T-helper 22 cell (primary cell): ENCODE measurements around the gene PGAP3.

Experiments used
- DNase-seq: peaks from one replicate; pipeline ENCODE4 v3.0.0-alpha.2; 2020; ENCODE audit warnings: low read depth

The PGAP3 gene

DNA sequence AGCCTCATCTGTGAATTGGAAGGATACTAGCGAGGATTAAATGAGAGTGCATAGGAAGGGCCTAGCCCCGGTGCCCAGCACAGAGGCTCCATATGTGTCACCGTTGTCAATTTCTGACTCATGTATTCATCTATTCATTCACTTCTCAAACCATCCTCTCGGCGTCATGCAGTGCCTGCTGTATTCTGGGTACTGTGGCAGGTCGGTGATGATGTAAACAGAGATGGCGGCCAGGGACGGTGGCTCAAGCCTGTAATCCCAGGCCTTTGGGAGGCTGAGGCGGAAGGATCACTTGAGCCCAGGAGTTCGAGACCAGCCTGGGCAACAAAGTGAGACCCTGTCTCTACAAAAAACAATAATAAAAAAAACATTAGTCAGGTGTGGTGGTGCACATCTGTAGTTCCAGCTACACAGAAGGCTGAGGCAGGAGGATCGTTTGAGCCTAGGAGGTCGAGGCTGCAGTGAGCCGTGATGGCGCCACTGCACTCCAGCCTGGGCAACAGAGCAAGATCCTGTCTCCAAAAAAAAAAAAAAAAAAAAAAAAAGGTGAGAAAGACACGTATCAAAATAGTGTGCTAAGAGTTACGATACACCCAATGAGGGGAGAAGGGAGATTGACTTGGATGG lies 65.4 kb downstream of the PGAP3 start:
- peak; percentile 26 for DNase-seq

DNA sequence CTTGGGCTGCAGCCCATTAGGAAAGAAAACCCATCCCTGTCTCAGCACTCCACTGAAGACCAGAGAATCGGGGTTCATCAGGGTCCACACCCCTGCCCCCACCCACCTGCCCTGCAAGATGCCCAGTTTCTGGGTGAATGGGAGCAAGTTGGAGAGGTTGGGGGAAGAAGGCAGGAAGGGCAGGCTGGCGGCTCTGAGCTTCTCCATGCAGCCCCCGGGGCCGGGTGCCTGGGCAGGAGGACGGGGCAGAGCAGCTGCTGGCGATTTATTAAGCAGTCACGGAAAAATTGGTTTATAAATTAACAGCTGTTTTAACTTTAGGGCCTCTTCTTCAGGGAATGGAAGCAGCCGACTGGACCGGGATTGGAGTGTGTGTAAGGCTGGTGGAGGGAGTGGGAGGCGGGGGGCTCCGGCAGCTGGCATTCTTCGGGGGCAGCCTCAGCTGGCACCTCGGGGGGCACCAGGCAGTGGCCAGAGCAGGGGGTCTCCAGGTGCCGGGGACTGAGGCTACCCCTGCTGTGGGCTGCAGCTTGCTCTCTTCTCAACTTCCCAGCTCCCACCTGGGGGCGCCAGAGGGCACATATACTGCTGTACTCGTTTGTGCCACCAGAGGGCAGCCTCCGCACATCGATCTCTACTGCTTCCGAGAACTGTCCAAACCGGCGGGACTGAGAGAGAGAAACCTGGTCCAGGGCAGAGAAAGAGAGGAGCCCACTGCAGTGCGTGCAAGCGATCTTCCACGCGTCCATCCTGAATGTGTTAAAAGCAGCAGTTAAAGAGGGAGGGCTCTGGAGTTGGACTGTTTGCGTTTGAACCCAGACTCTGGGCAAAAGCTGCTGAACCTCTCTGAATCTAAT lies 66.1 kb downstream of the PGAP3 start:
- peak; percentile 64 for DNase-seq
